ENCODE measurements around the gene CCDC169.
"Not testable (repeated sequence)": the region's sequence is repeated elsewhere in the genome, so short reads cannot be mapped to it uniquely, and the experiment has no call there.

CCDC169 gene

DNA sequence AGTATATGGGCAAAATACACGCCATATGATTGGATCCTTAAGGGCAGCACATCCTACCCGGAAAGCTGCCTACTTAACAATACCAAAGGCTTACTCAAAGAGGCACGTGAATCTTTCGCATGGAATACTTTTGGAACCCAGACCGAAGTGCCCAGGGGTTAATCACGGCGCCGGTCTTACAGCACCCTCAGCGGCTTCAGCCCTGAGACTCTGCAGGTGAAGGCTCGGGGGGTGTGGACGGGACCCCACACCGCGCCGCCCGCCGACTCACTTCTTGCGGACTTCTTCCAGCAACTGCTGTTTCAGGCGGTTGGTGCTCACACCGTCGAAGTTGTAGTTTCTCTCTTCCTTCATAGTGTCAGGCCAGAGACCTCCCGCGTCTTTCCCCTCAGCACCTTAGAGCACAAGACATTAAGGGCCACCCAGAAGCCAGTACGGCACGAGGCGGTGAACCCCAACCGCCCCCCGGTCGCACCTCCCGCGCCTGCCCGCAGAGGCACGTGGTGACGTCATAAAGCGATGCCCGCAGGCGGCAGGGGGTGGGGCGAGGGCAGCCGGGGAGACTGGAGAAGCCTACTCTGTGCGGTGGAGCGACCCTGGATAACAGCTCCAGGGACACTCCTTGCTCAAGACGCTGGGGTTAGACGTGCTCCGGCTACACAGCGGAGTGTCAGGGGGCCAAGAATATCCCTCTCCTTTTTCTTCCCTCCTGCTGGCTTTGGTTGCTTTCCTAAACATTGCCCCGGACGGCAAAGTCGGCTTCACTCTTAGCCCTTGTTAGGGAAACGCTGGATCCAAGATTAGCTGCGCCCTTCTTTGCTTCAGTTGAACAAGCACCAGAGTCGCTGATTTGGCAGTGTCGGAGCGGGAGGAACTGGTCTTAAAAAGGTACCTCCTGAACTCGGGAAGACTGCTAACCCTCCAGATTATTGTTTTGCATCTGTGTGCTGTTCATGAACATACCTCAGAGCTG is at the start of gene CCDC169:
Gene CCDC169 (minus strand): TSS at position 449 of the 973 bp plus-strand sequence. CDS start 95 bp downstream, at position 354.
- DNase-seq (ENCODE audit: low read depth, low spot score): no peak

DNA sequence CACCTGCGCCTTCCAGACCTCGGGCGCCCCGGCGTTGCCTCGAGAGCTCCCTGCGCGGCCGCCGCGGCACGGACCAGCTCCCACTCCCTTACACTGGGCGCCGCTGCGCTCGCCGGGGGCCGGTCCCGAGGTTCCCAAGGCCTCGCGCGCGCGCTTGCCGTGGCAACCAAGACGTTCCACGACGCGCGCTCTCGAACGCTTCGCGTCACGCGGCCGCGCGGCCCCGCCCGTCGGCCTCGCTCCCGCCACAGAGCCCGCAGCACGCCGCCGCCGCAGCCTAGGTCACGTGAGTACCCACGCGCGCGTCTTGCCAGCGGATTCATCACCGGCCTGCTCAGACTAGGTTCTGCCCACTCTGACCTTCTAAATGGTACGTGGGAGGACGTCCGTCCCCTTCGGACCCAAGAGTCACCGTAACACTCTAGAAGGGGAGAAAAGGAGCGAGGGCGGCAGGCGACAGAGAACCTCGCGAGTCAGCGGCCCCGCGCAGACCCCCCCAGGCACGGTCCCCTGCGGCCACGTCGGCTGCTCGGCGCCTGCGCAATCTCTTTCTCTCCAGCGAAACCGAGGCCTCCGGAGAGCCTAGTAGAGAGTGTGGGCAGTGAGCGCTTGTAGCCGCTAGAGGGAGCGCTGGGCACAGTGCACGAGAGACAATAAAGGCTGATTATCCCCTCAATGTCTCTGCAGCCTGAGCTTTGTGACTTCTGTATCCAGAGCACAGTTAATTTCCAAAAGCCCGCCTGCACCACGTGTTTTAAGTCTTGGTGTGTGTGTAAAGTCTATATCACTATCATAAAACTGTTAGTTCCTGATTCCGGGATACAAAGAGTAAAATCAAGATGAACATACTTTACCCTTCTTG is 48.8 kb upstream of the CCDC169 start, which contains the start of gene SPART:
Gene SPART (minus strand): TSS at position 173 of the 862 bp plus-strand sequence. CDS start 10,564 bp downstream, outside the sequence.
- DNase-seq (ENCODE audit: low read depth, low spot score): peak; percentile 76

DNA sequence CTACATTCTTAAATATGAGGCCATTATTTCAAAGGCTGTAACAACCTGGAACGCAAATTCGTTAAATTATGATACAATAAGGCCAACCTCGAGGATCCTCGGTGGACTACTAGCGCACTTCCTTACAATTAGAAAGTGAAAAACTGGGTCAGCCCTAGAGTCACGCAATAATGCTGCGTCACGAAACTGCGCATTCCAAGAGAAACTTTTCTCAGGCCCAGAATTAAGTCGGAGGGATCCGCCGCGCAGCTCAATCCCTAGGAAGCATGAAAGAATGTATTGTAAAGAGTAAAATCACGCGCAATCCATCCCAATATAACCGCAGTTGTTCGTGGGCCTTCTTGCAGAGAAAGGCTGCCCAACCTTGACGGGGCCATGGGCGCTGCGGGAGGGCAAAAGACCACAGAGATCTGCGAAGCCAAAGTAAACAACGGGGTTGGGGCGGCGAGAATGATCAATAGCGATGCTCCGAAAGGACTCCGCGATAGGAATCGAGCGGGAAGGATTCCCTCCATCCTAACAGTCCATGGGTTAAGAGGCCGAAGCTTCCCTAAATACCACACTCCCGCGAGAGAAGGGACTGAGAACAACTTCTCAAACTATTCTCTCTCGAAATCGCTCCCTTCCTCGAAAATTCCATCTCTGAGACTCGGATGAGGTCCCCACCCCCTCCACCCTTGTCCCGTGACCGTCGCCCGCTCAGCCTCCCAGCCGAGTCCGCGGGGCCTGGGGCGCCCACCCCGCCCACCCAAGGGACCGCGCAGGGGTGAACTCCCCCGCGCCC is 48.0 kb upstream of the CCDC169 start:
- DNase-seq (ENCODE audit: low read depth, low spot score): peak; percentile 51

- no peak for DNase-seq (ENCODE audit: low read depth, low spot score)
These were observed 47.3 kb upstream of the CCDC169 start for GRCh38 chr13:36344886-36345437.

DNA sequence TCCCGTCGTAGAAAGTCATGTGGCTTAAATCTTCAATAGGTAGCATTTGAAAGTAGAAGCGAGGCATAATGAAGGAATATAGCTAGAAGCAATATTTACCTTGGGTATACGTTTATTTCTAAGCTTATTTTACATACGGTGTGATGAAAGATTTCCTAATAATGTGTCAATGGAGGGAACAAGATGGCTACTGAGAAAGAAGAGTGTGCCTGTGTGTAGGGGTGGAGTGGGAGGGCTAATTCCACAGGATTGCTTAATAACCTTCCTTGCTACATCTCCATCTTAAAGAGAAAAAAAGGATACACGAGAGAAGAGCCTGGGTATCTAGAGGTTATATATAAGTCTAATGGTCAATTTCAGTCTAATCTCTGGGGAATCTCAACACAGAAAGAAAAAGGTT is 46.6 kb upstream of the CCDC169 start:
- DNase-seq (ENCODE audit: low read depth, low spot score): no peak

GRCh38 chr13:36343766-36344165 is 46.2 kb upstream of the CCDC169 start:
- DNase-seq (ENCODE audit: low read depth, low spot score): no peak

- no peak for DNase-seq (ENCODE audit: low read depth, low spot score)
These were observed 45.1 kb upstream of the CCDC169 start for GRCh38 chr13:36342715-36343114.

- no peak for DNase-seq (ENCODE audit: low read depth, low spot score)
These were observed 44.1 kb upstream of the CCDC169 start for GRCh38 chr13:36341718-36342117.

GRCh38 chr13:36339600-36340155 is 42.1 kb upstream of the CCDC169 start:
- DNase-seq (ENCODE audit: low read depth, low spot score): no peak

GRCh38 chr13:36337938-36338641 is 40.5 kb upstream of the CCDC169 start:
- no peak for DNase-seq (ENCODE audit: low read depth, low spot score)

GRCh38 chr13:36332986-36333385 is 35.4 kb upstream of the CCDC169 start:
- DNase-seq (ENCODE audit: low read depth, low spot score): no peak

- DNase-seq (ENCODE audit: low read depth, low spot score): not testable (repeated sequence)
These were observed 34.6 kb upstream of the CCDC169 start for GRCh38 chr13:36332255-36332654.

GRCh38 chr13:36331280-36331679 is 33.7 kb upstream of the CCDC169 start:
- DNase-seq (ENCODE audit: low read depth, low spot score): no peak

DNA sequence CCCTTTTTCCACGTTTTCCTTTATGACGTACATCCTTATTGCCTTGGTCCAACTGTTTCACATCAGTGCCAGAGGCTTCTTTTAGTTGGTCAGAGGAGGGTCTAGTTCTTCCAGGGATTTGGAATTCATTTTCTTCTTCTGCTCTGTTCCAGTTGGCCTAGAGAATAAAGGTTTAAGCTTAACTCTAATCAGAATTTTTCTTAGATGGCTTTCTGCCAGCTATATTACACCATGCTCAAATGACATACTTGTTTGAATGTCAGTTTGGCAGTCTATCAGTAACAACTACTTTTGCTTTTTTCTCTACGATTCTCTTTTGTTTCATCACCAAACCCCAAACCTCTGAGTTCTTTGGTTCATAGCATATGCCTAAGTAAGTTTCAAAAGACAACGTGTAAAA is 31.7 kb upstream of the CCDC169 start:
- DNase-seq (ENCODE audit: low read depth, low spot score): no peak

GRCh38 chr13:36328821-36329220 is 31.2 kb upstream of the CCDC169 start:
- no peak for DNase-seq (ENCODE audit: low read depth, low spot score)

DNA sequence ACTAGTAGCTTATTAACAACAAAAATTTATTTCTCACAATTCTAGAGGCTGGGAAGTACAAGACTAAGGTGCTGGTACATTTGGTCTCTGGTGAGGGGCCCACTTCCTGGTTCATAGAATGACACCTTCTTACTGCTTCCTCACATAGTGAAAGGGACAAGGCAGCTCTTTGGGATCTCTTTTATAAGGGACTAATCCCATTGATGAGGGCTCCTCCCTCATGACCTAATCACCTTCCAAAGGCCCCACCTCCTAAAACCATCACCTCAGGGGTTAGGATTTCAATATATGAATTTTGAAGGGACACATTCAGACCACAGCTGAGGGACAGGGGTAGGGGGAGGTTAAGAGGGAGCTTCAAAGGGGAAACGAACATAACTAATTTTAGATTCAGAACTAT is 28.3 kb upstream of the CCDC169 start:
- no peak for DNase-seq (ENCODE audit: low read depth, low spot score)

GRCh38 chr13:36324881-36325280 is 27.3 kb upstream of the CCDC169 start:
- DNase-seq (ENCODE audit: low read depth, low spot score): not testable (repeated sequence)

DNA sequence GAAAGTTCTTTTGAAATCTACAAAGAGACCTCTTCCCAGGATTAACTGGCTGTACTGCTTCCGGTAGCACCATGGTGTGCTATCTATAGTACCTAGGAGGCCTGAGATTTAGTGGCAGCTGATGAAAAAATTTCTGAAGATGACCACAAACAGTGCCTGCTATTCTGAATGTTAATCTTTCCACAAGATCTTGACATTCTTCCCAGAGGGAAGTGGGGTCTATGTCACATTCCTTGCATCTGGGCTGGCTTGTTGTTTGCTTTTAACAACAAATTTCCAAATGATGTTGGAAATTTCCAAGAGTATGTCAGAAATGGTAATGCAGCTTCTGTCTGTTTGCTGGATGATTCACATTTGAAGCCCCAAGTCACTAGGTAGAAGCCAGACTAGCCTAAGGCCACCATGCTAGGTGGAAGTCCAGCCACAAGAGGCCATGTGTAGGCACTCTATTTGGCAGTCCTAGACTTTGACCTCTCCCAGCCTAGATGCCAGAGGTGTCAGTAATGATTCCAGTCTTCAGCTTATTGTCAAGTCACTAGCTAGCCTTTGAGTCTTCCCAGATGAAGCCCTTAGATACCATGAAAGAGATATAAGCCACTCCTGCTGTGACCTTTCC is 26.4 kb upstream of the CCDC169 start:
- DNase-seq (ENCODE audit: low read depth, low spot score): no peak

DNA sequence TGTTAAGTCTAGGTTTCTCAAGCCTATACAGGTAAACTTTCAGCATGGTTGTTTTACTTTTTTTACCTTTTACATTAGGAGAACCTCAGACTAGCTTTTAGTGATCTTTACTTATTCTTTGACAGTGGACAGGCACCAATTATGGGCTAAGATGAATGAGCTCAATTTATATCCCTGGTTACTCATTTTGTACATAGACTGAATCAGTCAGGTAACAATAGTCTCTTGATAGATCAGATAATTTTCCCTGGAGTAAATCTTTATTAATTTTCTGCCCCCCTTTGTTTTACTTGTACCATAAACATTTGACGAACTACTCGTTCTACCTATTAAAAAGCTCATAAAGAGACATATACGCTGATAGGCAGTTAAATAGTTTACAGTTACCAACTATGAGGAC is 25.8 kb upstream of the CCDC169 start:
- no peak for DNase-seq (ENCODE audit: low read depth, low spot score)

- DNase-seq (ENCODE audit: low read depth, low spot score): not testable (repeated sequence)
These were observed 22.2 kb upstream of the CCDC169 start for GRCh38 chr13:36319793-36320192.

Measured in smooth muscle cell of the brain vasculature (primary cell).